ENCODE measurements around the gene LRP1B.

DNA sequence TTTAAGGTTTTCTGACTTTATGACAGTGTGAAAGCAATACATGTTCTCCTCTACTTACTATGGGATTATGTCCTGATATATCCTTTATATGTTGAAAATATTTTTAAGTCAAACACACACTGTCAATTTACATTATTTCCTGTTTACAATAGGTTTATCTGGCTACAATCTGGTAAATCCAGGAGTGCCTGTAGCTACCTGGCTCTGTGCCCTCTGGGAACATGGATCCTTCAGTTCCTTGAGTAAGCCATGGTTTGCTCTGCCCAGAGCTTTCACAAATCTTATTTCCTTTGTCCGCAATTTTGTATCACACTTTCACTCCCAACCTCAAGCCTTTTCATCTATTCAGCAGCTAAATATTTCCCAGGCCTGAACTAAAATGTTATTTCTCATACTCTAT, 1768.5 kb downstream of the LRP1B start:
- TF ChIP-seq, protein P1, sequence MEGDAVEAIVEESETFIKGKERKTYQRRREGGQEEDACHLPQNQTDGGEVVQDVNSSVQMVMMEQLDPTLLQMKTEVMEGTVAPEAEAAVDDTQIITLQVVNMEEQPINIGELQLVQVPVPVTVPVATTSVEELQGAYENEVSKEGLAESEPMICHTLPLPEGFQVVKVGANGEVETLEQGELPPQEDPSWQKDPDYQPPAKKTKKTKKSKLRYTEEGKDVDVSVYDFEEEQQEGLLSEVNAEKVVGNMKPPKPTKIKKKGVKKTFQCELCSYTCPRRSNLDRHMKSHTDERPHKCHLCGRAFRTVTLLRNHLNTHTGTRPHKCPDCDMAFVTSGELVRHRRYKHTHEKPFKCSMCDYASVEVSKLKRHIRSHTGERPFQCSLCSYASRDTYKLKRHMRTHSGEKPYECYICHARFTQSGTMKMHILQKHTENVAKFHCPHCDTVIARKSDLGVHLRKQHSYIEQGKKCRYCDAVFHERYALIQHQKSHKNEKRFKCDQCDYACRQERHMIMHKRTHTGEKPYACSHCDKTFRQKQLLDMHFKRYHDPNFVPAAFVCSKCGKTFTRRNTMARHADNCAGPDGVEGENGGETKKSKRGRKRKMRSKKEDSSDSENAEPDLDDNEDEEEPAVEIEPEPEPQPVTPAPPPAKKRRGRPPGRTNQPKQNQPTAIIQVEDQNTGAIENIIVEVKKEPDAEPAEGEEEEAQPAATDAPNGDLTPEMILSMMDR (IDR thresholded peaks at IDR 0.05), result no peak
- TF ChIP-seq POLR2A (IDR thresholded peaks at IDR 0.05) (no peak), EP300 (IDR thresholded peaks at IDR 0.05) (no peak)

Data from tibial nerve (tissue), 4 donors.